ENCODE measurements around the gene TMEM106C. TPM values are rescaled to one million over a fixed set of nuclear protein-coding genes. Genes with fewer than 3 reads are reported as not detected.

TMEM106C gene
- total RNA-seq, 1 experiment from 2014 or later: 195 TPM

DNA sequence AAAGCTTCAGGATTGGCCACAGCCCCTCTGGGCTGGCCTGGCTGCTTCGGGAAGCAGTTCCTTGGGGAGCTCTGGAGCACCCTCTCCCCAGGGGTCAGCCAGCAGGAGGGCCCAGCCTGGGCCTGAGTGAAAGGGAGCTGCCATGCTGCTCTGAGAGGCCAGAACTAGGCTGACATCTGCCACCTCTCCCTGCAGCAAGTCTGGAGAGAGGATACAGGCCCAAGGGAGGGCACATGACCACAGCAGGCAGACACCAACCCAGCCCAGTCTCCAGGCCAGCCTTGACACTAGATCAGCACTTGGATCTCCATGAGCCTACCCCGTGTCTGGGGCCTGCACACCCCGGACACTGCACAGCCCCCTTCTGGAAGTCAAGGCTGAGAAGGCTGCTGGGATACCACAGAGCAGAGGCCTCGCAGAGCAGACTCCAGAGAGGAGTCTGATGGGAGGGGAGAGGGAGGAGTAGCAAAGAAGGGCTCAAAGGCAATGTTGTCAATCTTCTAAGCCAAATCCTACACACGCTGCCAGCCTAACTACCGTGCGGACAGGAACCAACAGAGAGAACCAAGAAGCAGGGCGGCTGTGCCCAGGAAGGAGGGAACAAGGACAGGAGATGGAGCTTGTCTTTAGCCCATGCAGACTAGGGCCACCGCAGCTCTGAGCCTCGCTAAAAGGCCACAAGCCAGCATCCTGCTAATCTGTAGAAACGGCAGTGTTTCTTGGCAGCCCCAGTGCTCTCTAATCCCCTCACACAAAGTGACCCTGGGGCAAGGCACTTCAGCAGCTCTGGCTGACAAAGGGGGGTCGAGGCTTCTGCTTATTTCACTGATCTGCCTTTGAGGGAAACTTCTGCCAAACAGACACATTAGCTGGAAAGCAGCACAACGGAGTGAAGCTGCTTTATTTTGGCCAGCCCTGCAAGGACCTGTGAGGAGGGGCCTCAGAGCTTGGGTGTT lies 28.0 kb downstream of the TMEM106C start:
- DNase-seq (ENCODE audit: extremely low read depth, low read depth): no peak

DNA sequence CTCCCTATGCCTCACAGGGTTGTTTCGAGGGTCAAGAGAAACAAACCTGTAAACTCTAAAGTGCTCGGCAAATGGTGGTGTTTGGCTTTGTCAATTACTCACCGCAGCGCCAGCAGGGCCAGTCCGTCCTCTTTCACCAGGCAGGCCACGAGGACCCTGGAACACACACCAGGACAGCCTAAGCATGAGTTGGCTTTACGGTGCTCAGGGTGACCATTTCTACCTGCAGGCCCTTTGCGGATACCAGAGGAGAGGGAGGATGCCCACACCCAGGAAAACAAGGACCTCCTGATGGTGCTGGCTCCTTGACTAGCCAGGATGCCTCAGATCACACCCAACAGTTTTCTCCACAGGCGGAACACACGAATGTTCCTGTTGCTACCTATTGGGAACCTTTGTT lies 29.4 kb downstream of the TMEM106C start:
- DNase-seq (ENCODE audit: extremely low read depth, low read depth): no peak

DNA sequence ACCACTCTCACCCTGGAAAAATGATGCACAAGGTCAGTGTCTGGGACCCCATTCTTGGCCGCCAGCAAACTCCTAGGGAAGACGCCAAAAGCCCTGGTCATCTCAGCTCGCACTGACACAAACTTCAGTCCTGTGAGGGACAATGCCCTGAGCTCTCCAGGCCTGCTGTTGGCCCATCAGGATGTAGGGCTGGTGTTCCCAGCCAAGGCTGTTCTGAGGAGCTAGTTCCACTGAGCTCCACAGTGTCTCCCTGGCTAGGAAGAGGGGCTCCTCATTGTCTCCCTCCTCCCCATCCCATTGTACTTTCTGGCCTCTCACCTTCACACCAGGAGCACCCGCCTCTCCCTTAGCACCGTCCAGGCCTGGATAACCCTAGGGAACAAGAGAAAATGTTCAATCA lies 30.1 kb downstream of the TMEM106C start:
- no peak for DNase-seq (ENCODE audit: extremely low read depth, low read depth)

DNA sequence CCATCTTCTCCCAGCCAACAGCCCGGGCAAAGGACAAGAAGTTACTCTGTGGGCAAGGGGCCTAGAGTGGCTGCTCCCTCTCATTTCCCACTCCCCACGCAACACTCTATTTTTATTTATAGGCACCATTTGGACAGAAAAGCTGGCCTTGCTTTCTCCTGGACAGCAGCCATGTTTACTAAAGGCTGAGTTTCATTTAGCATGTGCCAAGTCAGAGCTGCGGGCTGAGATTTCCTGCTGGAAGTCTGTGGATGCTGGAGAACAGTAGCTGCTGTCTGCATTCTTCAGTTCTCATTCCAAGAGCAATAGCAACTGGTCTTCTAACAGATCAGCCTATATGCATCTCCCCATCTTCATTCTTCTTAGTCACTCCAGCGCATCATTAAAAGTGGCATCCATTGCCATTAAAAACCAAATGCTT lies 32.6 kb downstream of the TMEM106C start:
- DNase-seq (ENCODE audit: extremely low read depth, low read depth): no peak

DNA sequence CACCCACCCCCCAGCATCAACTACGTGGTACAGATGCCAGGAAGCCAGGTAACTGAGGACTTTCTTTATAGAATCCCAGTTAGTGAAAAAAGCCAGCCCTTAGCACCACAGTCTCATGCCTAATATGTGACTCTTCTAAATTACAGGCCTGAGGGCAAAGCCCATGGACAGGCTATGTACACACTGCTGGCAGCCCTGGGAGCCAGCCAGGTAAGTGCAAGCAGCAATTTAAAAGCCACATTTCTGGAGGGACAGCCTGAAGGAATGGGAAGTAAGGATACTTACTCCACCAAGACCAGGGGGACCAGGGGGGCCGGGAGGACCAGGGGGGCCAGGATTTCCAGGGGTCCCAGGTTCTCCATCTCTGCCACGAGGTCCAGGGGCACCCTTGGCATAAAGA lies 33.9 kb downstream of the TMEM106C start:
- DNase-seq (ENCODE audit: extremely low read depth, low read depth): no peak

DNA sequence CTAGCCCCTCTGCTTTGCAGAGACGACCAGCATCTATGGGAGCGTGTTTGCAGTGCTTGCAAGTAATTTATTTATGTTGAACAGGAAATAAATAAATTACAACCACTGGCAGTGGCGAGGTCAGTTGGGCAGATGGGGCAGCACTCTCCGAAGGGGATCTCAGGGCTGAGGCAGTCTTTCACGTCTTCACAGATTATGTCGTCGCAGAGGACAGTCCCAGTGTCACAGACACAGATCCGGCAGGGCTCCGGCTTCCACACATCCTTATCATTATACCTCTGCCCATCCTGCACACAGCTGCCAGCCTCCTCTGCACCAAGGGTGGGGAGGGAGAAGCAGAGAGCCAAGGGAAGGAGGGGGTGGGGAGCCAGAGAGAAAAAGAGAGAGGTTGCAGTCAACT lies 36.4 kb downstream of the TMEM106C start:
- DNase-seq (ENCODE audit: extremely low read depth, low read depth): no peak

DNA sequence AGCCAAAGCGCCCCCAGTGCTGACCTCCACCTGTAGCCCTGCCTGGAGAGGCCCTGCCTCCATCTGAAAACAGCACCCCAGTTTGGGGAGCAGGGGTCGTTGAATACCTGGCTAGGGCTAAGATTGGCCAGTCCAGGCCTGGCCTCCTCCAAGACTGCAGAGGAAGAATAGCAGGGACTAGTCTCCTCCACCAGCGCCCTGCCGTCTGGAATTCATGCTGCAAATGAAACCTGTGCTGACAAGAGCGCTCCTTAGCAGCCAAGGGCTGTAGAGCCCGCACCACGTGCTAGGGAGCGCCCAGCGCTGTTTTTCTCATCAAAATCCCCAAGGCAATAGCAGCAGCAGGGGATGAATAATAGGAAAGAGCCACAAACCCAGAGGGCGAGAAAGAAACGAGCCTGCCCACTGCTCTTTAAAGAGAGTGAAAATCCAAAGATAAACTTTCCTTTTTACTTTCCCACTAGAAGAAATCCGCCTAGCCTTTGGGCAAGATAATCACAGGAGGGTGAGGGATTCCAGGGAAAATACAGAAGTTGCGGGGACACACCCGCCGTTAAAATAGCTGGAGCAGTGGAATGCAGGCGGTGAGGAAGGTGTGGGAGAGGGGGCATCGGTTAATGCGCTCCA lies 37.6 kb downstream of the TMEM106C start:
- peak; percentile 71 for DNase-seq (ENCODE audit: extremely low read depth, low read depth)

DNA sequence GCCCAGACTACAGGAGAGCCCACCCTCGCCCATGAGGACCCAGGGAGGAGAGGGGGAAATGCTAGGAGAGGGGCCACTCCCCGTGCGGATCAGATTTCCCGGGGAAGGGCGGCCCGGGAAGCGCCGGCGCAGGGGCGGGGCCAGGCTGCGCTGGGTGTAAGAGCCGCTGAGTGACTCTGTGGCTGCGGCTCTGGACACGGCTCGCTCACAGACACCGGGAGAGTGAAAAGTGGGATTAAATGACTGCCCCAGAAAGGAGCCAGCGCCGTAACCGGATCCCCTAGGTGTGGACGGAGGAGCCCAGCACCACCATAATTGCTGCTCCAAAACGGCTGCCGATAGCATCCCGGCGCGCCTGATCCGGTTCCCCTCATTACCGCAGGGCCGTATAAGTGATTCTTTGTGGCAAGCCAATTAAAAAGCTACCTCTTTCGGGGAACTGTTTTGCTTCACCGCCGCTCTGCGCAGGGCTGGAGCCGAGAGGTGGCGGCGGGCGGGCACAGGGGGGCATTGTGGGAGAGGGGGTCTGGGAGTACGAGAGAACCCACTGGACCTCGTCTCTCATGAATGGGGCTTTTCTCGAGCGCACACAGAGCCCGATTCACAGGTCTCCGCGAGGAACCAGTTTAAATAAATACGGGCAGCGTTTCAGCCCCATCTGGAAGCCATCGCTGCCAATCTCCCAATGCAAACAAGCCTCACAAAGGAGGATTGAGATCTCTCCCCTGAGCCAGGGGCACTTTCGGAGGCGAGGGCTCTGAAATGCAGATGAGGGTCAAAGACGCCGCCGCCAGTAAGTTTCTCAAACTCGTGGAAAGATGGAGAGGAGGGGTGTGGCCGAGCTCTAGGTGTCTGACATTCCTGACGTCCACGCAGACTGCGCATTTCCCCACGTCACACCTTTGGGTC lies 38.4 kb downstream of the TMEM106C start:
- DNase-seq (ENCODE audit: extremely low read depth, low read depth): peak; percentile 68

DNA sequence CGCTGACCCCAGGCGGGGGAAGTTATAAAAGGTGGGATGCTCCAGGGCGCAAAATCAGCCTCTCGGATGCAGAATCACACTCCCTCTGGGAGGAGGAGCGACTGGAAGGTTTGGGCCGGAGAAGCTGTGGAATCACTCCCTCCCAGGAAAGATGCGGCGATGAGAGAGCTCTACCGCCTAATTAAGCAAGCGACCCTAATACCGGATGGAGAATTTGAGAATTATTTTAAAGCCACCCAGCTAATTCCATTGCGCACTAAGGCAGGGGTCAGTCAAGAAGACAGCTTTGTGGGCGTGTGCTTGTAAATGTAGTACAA lies 39.0 kb downstream of the TMEM106C start:
- no peak for DNase-seq (ENCODE audit: extremely low read depth, low read depth)

DNA sequence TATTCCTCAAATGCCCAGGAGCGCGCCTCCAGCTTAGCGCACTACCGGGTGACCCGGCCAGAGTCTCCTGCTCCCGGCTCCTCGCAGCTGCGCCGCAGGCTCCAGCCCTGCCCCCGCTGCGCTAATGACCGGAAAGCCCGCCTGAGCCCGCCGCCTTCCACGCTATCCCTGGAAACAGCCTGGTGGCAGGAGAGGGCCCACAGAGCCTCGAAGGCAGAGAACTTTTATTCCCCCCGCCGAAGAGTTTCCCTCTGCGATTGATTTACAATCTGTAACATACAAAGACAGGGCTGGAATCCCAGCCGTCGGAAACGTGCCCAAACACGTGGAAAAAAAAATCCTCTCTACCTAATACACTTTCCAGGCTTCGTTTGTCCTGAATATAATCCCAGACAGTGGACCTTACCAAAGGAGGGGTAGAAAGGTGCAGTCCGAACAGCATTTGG lies 39.4 kb downstream of the TMEM106C start:
- DNase-seq (ENCODE audit: extremely low read depth, low read depth): peak; percentile 19

DNA sequence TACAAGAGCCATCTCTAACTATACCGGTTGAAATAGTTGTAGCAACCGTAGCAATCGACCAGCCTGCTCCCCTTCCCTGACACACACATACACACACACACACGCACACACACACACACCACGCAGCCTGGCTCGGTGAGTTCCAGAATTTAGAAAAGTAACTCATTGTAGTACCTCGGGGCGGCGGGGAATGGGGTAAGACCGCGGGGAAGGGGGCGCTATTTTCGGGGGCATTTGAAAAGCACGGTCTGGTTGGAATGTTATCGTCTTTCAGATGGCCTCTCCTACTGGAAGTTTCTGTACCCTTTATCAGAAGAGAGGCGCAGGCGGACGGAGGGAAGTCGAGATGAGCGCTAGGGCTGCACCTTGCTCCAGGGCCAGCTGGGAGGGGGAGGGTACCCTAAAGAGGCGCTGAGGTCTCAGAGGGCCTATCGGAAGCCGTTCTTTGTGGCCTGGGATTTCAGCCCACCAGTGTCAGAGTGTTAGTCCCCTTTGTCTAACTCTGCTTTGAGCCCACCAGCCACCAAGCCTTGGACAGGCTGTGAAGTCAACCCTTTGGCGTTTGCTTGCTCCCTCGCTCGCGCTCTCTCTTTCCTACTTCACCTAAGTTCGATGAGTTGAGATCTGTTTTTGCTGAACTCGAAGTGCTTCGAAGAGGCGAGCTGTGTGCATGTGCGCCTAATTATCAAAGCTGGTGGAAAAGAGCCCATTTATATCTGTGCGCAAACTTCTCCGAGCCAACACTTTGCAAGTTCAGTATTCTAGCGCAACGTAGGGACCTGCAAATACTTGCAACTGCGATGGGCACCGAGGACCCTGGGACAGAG lies 40.0 kb downstream of the TMEM106C start:
- no peak for DNase-seq (ENCODE audit: extremely low read depth, low read depth)

DNA sequence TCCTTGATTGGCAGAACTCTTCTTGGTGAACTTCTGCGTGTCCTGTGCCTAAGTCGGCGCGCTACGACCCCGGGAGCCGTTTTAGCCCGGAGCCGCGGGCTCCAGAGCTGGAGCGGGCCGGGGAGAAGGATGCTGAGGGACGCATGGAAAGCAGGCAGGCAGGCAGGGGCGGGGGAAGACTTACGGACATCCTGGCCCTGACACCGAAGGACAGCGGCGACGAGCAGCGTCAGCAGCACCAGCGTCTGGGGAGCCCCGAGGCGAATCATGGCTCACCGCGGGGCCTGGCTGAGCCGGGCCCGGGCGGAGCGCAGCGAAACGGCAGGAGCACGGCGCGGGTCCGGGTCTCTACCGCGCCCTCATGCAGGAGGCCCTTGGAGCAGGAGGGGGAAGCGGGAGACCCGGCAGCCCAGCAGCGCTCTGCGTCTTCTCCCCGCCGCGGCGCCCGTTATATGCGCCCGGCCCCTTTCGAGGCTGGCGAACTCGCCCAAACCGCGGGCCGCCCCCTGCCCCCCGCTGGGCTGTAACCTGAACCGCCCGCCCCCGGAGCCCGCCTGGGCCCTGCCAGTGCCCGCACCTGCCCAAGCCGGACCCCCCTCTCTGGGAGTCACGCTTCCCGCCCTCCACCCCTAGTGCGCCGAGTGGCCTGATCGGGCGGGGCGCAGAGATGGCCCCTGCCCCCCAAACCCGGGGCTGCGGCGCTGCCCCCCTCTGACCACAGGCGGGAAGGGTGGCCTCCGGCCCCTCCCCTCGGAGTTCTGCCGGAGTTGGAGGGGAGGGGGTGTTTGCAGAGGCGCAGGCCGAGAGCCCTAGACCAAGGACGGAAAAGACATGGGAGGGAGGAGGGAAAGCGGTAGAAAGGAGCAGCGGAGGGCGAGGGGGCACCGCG lies 40.9 kb downstream of the TMEM106C start, which contains the start of gene COL2A1:
TSS of gene COL2A1 (minus strand) at position 424 of the 889 bp plus-strand sequence. CDS start at position 269, 155 bp downstream.
- no peak for DNase-seq (ENCODE audit: extremely low read depth, low read depth)

DNA sequence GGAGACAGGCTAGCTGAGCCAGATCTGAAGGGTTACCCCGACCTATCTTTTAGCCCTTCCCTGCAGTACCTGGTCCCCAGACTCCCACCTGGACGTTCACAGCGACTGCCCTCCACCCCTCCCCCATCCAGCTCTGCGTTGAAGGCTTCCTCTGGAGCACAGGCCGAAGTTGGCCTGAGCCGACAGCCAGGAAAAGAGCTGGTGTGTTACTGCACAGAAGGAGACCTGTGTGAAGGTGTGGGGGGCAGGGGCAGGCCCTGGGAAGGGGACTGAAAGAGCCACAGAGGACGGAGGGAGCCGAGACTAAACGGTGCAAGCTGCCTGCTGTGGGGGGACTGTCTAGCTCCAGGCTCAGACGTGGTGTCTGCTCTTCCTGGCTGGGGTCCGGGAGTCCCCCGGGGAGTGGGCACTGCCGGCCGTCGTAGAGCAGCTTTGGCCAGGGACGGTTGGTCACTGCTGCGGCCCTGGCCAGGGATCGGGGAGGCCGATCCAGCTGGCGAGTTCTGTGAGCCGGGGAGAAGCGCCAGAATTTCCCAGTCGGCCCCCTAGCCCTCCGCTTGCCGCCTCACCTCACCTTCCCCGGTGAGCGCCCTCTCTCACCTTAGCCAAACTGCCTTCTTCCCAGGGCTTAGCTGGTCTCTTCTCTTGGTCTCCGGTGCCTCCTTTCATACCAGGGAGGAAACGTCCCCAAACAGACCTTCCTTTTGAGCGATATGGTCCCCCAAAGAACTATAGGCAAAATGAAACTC lies 41.8 kb downstream of the TMEM106C start:
- DNase-seq (ENCODE audit: extremely low read depth, low read depth): no peak

DNA sequence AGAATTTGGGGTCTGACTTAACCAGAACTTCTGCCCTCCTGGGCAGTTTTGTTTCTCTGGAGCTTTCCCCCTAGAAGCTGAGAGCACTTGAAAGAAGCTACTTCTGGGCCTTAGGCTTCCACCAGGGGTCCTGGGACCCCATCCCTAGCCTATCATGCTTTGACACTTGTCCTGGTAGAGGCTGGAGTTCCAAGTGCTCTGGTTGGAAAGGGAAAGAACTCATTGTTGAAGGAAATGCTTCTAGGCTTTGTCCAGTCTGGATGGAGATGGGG lies 42.3 kb downstream of the TMEM106C start:
- no peak for DNase-seq (ENCODE audit: extremely low read depth, low read depth)

DNA sequence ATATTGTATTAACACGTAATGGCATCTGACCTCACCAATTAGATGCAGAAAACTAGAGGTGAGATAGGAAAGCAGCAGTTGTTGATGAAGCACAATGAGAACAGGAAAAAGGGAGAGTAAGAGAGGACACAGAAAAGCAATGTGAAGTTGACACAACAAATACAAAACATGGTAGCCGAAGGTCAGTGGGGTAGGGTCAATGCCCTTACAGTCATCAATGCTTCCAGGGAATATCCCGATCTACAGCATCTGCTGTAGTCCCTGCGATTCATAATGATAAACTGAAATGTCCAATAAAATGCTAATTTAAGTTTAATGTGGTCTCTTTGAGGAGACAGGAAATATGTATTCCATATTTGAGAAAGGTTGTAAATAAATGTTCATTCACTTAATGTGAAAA lies 43.8 kb downstream of the TMEM106C start:
- no peak for DNase-seq (ENCODE audit: extremely low read depth, low read depth)

DNA sequence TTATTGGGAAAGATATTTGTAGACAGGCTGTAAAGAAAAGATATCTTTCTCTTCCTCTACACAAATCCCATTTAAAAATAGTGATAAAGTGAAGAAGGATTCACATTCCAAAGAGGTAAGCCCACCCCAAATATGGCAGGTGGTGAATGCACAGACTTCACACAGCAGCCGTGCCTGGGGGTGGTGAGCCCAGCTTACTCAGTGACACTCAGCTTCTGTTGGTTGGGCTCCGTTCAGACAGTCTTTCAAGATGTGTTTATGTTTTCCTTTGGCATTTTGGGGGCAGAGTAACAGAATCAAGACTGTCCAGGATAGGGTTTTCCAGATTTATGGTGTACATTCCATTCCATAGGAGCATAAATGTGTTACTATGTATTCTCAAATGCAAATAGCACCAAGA lies 45.0 kb downstream of the TMEM106C start:
- no peak for DNase-seq (ENCODE audit: extremely low read depth, low read depth)

DNA sequence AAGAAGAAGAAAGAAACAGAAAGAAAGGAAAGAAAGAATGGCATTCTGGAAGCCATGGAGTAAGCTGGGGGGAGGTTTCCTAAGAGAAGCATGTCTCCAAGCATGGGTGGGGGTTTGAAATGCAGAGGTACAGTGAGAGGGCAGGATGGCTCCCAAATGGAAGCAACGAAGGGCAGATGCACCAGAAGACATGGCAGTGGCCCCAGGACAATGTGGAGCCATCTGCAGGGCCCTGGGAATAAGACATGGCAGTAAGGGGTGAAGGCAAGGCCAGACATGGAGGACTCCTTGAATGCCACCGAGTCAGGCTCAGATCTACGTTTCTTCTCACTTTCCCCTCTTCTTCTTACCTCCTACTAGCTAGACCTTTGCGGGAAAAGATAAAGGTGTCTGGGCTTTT lies 45.6 kb downstream of the TMEM106C start:
- no peak for DNase-seq (ENCODE audit: extremely low read depth, low read depth)

DNA sequence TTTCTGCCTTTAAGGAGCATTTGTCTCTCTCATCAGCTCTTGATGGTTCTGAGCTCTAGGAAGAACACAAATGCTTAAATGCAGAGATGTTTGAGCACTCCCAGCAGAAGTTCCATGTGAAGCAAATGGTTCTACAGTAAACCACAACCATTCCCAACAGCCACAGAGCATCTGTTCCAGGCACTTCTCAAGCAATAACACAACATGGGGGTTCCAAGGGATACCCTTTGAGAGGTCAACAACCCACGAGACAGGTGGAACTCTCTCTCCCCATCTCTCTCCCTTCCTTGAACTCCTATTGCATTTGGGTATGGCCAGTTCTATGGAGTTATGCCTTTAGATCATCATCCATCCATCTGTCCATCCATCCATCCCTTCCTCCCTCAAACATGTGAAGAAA lies 46.1 kb downstream of the TMEM106C start:
- DNase-seq (ENCODE audit: extremely low read depth, low read depth): no peak

All from NCI-H460 (cell line).